ENCODE data around the gene ZNF777.
"Not testable (repeated sequence)": the region's sequence is repeated elsewhere in the genome, so short reads cannot be mapped to it uniquely, and the experiment has no call there.

The ZNF777 gene

DNA sequence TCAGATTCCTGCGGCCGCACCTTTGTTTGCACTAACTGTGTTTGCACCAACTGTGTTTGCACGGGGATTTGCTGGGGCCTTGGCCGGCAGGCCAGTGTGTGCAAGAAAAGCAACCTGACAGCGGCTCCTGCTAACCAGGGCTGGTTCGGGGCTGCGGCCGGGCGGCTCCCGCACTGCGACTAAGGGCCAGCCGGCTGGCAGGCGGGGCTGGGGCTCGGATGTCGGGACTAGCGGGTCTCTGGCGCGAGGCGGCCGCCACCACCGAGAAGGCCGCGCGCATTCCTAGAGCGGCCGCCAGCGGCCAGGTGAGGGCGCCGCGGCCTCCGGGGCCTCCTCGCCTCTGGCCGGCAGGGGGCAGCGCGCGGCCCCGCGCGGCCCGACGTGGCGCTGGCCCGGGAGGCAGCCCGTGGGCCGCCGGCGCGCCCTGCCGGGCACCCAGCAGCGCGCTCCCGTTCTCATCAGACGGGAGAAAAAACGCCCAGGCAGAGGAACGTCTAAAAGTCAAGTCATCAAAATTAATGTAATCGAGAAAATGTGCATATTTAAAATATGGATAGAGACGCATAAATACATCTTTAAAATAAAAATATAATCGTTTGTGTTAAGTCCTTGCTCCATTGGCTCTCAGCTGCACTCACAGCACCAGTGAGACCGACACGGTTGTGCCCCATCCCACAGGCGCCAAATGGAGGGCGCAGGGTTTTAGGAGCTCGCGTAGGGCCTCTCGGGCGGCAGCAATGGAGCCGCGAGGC lies 38.5 kb downstream of the ZNF777 start:
- peak overlapping the region; percentile 35 for H3K27ac Mint-ChIP-seq
- H3K4me1 Mint-ChIP-seq = peaks cover 12% of the 10 kb centered on the region
- peak overlapping the region; percentile 70 for H3K4me3 Mint-ChIP-seq
- H3K27me3 Mint-ChIP-seq = peaks cover 2% of the 10 kb centered on the region
- no peaks in the 10 kb centered on the region for H3K36me3 Mint-ChIP-seq (ENCODE audit: low read depth)
- ATAC-seq (peak; percentile 99), DNase-seq (peak; percentile 76)
- no peaks in the 10 kb centered on the region for H3K9me3 Mint-ChIP-seq

DNA sequence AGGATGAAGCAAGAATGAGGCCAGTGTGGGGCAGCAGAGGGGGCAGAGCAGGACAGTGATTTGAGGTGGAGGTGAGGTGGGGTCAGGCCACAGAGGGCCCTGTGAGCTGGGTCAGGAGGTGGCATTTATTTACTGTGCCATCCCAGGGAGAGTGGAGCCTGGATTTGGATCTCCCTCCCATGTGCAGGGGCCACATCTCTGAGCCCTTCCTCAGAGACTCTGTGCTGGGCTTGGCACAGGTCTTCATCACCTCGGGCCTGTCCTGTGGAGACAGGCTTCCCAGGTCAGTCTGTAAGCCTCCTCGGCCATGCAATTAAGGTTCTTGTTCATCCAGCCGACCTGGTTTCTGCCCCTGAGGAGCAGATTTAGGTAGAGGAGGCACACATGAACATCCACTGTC lies 40.9 kb downstream of the ZNF777 start:
- ATAC-seq = no peak
- Mint-ChIP-seq H3K4me3 (no peak overlapping the region), H3K27me3 (peaks cover 7% of the 10 kb centered on the region), H3K36me3 (ENCODE audit: low read depth) (no peaks in the 10 kb centered on the region), H3K27ac (no peak overlapping the region), H3K4me1 (peaks cover 15% of the 10 kb centered on the region), H3K9me3 (no peaks in the 10 kb centered on the region)
- DNase-seq = no peak

DNA sequence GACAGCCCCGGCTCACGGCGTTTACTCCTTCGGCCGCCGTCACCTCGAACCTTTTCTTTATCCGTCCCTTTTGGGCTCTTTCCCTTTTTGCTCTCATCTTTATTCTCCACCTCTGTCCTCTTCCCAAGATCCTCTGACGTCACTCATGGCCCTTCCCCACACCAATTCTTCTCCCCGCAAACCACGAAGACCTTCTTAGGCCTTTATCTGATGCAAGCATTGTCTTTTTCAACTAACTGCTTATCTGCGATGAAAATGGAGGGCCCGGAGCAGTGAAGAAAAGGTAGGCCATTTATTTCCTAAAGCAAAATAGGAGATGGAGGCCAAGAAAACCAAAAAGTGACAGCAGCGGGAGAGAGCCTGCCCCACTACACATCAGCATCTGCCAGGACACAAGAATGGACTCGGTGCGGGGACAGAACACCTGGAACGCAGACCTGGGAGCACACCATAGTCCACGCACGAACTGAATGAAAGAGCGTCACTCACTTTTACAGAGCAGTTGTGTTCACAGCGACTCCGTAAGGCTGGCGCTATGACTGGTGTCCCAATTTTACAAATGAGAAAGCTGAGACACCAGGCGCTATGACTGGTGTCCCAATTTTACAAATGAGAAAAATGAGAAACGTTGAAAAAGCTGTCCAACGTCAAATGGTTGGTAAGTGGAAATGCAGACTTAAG lies 45.3 kb downstream of the ZNF777 start:
- Mint-ChIP-seq H3K36me3 (ENCODE audit: low read depth) (no peaks in the 10 kb centered on the region), H3K27ac (peak overlapping the region; percentile 67), H3K9me3 (no peaks in the 10 kb centered on the region), H3K27me3 (peaks cover 39% of the 10 kb centered on the region), H3K4me1 (peaks cover 8% of the 10 kb centered on the region), H3K4me3 (peak overlapping the region; percentile 72)
- ATAC-seq (no peak), DNase-seq (no peak)

DNA sequence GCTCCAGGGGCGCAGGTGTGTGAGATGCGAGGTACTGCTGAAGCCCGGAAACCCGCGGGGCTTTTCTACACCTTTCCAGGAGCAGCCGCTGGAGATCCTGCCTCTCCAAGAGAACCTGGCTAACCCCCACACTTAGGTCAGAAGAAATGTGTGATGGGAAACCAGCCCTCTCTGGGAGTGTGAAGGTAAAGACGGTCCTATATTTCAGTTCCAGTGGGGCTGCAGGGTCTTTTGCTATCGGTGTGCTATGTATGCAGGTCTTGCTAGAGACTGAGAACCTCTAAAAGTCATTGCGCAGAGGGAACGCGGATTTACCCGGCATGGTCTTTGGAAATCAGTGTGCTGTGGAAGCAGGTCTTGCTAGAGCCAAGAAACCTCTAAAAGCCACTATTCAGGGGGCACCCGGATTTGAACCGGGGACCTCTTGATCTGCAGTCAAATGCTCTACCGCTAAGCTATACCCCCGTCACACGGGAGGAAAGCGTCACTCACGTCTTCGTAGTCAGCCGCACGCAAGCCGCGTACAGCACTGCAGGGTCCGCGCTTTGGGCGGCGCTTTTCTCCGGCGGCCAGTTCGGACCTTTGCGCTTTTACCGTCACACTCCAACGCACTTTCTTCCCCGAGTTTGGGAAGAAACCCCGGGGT lies 46.0 kb downstream of the ZNF777 start:
- Mint-ChIP-seq H3K4me1 (peaks cover 8% of the 10 kb centered on the region), H3K27me3 (peaks cover 40% of the 10 kb centered on the region), H3K9me3 (no peaks in the 10 kb centered on the region), H3K27ac (peak overlapping the region; percentile 67), H3K36me3 (ENCODE audit: low read depth) (no peaks in the 10 kb centered on the region), H3K4me3 (peak overlapping the region; percentile 72)
- DNase-seq (peak; percentile 53), ATAC-seq (peak; percentile 93)

DNA sequence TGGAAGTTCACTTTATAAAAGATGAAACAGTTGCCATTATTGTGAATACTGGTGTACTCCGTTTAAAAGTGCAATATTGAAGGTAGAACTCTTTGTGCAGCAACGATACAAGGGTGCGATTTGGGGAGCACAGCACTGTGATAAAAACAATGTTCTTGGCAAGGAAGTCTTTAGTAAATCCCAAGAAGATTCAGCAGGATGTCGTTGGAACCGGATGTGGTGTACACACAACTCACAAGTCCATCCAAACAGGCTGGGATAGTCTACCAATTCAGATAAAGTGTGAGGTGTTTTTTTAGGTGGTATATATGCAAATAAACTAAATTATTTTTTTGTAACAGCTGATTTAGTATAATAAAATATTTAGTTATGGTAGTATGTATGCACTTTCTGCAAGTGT lies 46.7 kb downstream of the ZNF777 start:
- Mint-ChIP-seq H3K4me3 (no peak overlapping the region), H3K9me3 (no peaks in the 10 kb centered on the region), H3K4me1 (peaks cover 8% of the 10 kb centered on the region), H3K36me3 (ENCODE audit: low read depth) (no peaks in the 10 kb centered on the region), H3K27me3 (peaks cover 40% of the 10 kb centered on the region), H3K27ac (no peak overlapping the region)
- no peak for DNase-seq
- no peak for ATAC-seq

DNA sequence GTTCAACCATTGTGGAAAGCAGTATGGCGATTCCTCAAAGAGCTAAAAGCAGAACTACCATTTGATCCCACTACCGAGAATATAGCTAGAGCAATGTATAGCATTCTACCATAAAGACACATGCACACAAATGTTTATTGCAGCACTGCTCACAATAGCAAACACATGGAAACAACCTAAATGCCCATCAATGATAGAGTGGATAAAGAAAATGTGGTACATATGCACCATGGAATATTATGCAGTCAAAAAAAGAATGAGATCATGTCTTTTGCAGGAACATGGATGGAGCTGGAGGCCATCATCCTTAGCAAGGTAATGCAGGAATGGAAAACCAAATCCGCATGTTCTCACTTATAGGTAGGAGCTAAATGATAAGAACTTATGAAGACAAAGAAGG lies 47.8 kb downstream of the ZNF777 start:
- peaks cover 42% of the 10 kb centered on the region for H3K27me3 Mint-ChIP-seq
- not testable (repeated sequence) for H3K4me3 Mint-ChIP-seq; DNase-seq; ATAC-seq; H3K27ac Mint-ChIP-seq; H3K9me3 Mint-ChIP-seq; H3K36me3 Mint-ChIP-seq (ENCODE audit: low read depth); H3K4me1 Mint-ChIP-seq

DNA sequence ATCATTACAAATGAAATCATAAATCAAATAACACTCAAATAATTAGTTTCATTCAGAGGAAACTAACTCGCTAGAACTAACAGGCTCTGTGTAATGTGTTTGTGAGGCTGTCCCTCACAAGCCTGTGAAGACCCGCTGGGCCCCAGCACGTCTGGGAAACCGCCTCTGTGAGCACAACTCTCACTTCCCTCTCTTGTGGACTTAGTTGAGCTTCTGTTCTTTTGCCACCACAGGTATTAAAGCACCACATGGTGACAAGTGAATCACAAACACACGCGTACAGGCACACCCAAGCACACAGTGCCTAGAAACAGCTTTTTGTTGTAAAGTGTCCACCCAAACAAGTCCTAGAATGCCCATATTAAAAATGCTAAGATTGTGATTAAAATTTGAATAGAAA lies 51.0 kb downstream of the ZNF777 start:
- Mint-ChIP-seq H3K36me3 (ENCODE audit: low read depth) (no peaks in the 10 kb centered on the region), H3K27me3 (peaks cover 40% of the 10 kb centered on the region), H3K27ac (no peak overlapping the region), H3K4me1 (peaks cover 6% of the 10 kb centered on the region), H3K9me3 (no peaks in the 10 kb centered on the region), H3K4me3 (no peak overlapping the region)
- no peak for ATAC-seq
- DNase-seq = no peak

DNA sequence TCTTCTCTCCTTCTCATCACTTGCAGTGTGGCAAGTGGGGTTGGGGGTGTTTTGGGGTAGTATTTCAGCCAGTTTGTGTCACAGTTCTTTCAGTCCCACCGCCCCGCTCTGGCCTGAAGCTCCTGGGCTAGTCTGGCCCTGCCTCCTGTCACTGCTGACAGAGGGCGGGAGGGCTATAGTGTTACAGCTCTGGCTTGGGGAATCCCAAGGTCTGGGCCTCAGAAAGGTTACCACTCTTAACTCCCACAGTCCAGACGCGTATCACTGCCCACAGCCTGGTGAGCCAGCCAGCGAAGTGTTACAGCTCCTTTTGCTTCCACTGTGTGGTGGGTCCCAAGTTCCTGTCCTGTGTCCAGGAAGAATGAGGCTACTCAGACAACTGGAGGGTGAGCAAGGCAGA lies 56.0 kb downstream of the ZNF777 start:
- Mint-ChIP-seq H3K27me3 (peaks cover 18% of the 10 kb centered on the region), H3K4me3 (no peak overlapping the region), H3K4me1 (no peaks in the 10 kb centered on the region), H3K9me3 (no peaks in the 10 kb centered on the region), H3K36me3 (ENCODE audit: low read depth) (no peaks in the 10 kb centered on the region), H3K27ac (no peak overlapping the region)
- ATAC-seq = peak; percentile 36
- DNase-seq = no peak

DNA sequence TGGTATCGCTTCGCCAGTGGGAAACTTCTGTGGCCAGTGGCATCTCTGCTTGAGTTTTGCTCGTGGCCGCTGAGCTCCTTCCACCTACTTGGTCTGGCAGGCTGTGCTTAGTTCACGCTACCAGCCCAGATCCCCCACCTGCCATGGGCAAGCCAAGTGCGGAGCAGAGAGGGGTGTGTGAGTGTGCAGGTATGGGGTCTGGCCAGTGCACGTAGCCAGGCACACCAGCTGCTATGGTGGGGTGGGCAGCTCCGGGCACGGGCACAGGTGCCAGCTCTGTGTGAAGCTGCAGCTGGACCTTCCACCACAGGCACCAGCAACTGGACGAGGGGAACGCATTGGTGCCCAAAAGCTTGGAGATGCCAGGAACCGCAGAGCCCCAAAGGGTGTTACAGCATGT lies 56.5 kb downstream of the ZNF777 start:
- H3K4me3 Mint-ChIP-seq = no peak overlapping the region
- no peak overlapping the region for H3K27ac Mint-ChIP-seq
- H3K36me3 Mint-ChIP-seq (ENCODE audit: low read depth) = no peaks in the 10 kb centered on the region
- H3K4me1 Mint-ChIP-seq = no peaks in the 10 kb centered on the region
- H3K27me3 Mint-ChIP-seq = peaks cover 18% of the 10 kb centered on the region
- no peak for ATAC-seq
- no peak for DNase-seq
- H3K9me3 Mint-ChIP-seq = no peaks in the 10 kb centered on the region

DNA sequence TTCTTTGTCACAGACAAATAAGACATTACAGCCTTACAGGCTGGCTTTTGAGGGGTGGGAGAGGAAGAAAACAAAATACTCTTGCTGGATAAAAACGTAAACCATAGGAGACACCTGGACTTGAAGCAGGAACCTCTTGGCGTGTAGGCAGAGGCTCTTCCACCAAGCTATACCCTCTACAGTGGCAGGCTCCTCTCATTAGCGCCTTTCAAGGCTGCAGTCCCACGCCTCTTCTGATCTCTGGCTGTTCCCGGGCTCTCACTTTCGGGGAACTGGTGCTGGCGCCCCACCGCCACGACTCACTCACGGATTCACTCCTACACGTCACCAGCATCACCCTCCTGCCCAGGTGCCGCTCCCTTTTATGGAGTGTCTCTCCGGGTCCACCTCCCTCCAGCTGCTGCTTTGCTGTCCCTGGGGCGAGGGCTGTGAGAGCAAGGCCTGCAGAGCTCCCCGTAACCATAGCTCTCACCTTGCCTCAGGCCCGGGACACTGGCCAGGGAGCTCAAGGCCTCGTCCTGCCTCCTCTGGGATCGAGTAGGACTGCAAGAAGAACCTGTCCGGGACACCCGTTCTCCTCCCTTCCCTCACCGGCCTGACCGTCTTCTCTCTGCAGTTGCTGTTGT lies 62.6 kb downstream of the ZNF777 start:
- no peaks in the 10 kb centered on the region for H3K36me3 Mint-ChIP-seq (ENCODE audit: low read depth)
- H3K4me1 Mint-ChIP-seq = no peaks in the 10 kb centered on the region
- DNase-seq = no peak
- peaks cover 24% of the 10 kb centered on the region for H3K27me3 Mint-ChIP-seq
- H3K9me3 Mint-ChIP-seq = peaks cover 6% of the 10 kb centered on the region
- no peak overlapping the region for H3K4me3 Mint-ChIP-seq
- H3K27ac Mint-ChIP-seq = no peak overlapping the region
- no peak for ATAC-seq

DNA sequence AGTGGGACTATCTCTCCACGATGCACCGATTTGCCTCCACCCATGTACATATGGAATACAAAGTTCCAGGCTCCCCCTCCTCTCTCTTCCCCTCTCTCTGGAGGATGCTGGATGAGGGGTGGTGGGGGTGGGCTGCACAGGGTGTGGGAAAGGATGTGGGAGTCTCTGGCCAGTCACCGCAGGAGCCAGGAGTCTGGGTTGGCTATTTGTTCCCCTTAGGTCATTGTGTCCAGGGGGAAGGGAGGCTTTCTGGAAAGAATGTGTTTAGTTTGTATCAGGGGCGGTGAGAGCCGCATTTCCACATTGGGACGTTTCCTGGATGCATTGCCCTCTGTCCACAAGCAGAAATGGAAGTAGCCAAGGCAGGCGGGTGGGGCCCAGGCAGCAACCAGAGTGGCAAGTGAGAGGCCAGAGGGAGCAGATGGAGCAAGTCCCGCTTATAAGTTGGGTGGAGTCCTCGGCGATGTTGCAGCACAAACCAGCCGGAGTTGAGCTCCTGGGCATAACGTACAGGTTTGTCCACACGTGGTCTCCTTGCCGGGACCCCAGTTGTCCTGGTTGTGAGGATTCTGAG lies 63.3 kb downstream of the ZNF777 start:
- DNase-seq = no peak
- Mint-ChIP-seq H3K36me3 (ENCODE audit: low read depth) (no peaks in the 10 kb centered on the region), H3K27me3 (peaks cover 18% of the 10 kb centered on the region), H3K4me3 (no peak overlapping the region), H3K27ac (no peak overlapping the region), H3K9me3 (peaks cover 6% of the 10 kb centered on the region), H3K4me1 (no peaks in the 10 kb centered on the region)
- ATAC-seq = no peak

DNA sequence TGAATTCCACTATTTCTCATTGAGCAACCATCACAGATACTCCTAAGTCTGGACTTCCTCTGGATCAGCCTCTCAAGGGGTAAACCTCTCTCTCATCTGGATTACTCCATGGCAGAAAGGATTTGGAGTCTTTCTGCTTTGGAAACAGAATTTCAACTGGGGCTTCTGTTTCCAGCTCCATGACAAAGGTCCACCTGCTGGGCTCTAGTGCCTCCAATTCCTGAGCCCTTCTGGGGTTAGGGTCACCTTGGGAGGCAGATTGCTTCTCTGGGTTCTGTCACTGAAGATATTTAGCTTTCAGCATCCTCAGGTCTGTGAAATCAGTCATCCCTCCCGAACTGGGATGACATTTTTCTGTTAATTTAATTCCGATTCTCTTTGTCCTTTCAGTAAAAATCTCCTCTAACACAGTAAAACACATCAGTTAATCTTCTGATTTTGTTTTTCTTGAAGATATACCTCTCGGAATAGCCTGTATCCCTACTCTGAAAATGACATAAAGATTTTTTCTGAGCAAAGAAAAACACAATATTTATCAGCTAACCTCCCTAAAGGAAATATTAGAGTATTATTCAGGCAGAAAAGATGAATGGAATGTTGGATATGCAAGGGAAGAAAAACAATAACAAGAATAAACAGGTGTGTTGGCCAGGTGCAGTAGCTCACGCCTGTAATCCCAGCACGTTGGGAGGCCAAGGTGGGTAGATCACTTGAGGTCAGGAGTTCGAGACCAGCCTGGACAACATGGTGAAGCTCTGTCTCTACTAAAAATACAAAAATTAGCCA lies 72.1 kb downstream of the ZNF777 start:
- not testable (repeated sequence) for H3K4me3 Mint-ChIP-seq; H3K27me3 Mint-ChIP-seq; H3K4me1 Mint-ChIP-seq; H3K27ac Mint-ChIP-seq; H3K36me3 Mint-ChIP-seq (ENCODE audit: low read depth); ATAC-seq; H3K9me3 Mint-ChIP-seq; DNase-seq

DNA sequence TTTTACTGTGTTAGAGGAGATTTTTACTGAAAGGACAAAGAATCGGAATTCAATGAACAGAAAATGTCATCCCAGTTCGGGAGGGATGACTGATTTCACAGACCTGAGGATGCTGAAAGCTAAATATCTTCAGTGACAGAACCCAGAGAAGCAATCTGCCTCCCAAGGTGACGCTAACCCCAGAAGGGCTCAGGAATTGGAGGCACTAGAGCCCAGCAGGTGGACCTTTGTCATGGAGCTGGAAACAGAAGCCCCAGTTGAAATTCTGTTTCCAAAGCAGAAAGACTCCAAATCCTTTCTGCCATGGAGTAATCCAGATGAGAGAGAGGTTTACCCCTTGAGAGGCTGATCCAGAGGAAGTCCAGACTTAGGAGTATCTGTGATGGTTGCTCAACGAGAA lies 74.3 kb downstream of the ZNF777 start:
- H3K27me3 Mint-ChIP-seq = peaks cover 12% of the 10 kb centered on the region
- not testable (repeated sequence) for H3K4me3 Mint-ChIP-seq; ATAC-seq; H3K36me3 Mint-ChIP-seq (ENCODE audit: low read depth); H3K9me3 Mint-ChIP-seq; H3K4me1 Mint-ChIP-seq; H3K27ac Mint-ChIP-seq; DNase-seq
